ENCODE data around the gene TMEM196. TPM values are rescaled to one million over a fixed set of nuclear protein-coding genes. Genes with fewer than 3 reads are reported as not detected.

TMEM196 gene
- total and polyA plus RNA-seq, 3 donors from 2014 or later: 0.12 TPM; not detected in 2

GRCh38 chr7:19675816-19676215 lies 97.6 kb downstream of the TMEM196 start:
- WGBS, 2 donors: 94 to 95% methylated on average over 1 of the region's 1 CpG
- intact Hi-C loops (cut with DNase I; ENCODE audit: low total_unique reads): no loop called here

GRCh38 chr7:19674266-19674960 lies 99.0 kb downstream of the TMEM196 start:
- no peak for DNase-seq
- intact Hi-C loops (cut with DNase I; ENCODE audit: low total_unique reads): no loop called here
- no peaks in the 10 kb centered on the region for H3K9me3 ChIP-seq
- H3K27ac ChIP-seq: no peak overlapping the region
- H3K4me3 ChIP-seq: no peak overlapping the region
- H3K4me1 ChIP-seq: peaks cover under 1% of the 10 kb centered on the region
- TF ChIP-seq POLR2A (IDR thresholded peaks at IDR 0.05) (no peak), CTCF (IDR thresholded peaks at IDR 0.05) (no peak)
- WGBS, 2 donors: 91 to 92% methylated on average over 5 of the region's 5 CpGs
- H3K27me3 ChIP-seq: no peaks in the 10 kb centered on the region
- H3K36me3 ChIP-seq (ENCODE audit: low read depth, missing control alignments): no peaks in the 10 kb centered on the region

More at GRCh38 chr7:19675816-19676215, 97.6 kb downstream of the TMEM196 start:
- Histone ChIP-seq H3K27me3 (no peaks in the 10 kb centered on the region), H3K4me1 (peaks cover 5% of the 10 kb centered on the region), H3K9me3 (no peaks in the 10 kb centered on the region), H3K36me3 (ENCODE audit: low read depth, missing control alignments) (no peaks in the 10 kb centered on the region), H3K4me3 (no peak overlapping the region), H3K27ac (no peak overlapping the region)
- TF ChIP-seq POLR2A (IDR thresholded peaks at IDR 0.05): no peak
- TF ChIP-seq CTCF (IDR thresholded peaks at IDR 0.05): no peak
- DNase-seq: no peak

- WGBS, 2 donors: 88 to 100% methylated on average over 1 of the region's 1 CpG
- Histone ChIP-seq H3K9me3 (no peaks in the 10 kb centered on the region), H3K4me1 (no peaks in the 10 kb centered on the region), H3K4me3 (no peak overlapping the region), H3K36me3 (ENCODE audit: low read depth, missing control alignments) (no peaks in the 10 kb centered on the region), H3K27ac (no peak overlapping the region), H3K27me3 (no peaks in the 10 kb centered on the region)
- intact Hi-C loops (cut with DNase I; ENCODE audit: low total_unique reads): no loop called here
- no peak for DNase-seq
- TF ChIP-seq CTCF (IDR thresholded peaks at IDR 0.05): no peak
- no peak for TF ChIP-seq POLR2A (IDR thresholded peaks at IDR 0.05)
Measured at GRCh38 chr7:19670806-19671205, 102.6 kb downstream of the TMEM196 start.

Small RNAs within 50 kb of the gene (microRNA-seq; reads per million reads assigned to microRNA genes)
- 0 reads per million in 2 donors for gene MIR3146 (ENCODE audit: borderline number of aligned reads in 2 of 2, borderline replicate concordance in 1 of 2)

Small RNAs within 50 kb of the gene (small RNA-seq; reads per million reads assigned to genes)
- 0 reads per million in 2 donors for gene MIR3146

Other genes with a start within 250 kb of the TMEM196 start
- gene POLR1F, start 64.6 kb downstream of the TMEM196 start, total RNA-seq: 10 to 100 TPM; 15.6 to 17.6 TPM
- gene POLR1F, start 64.6 kb downstream of the TMEM196 start, polyA plus RNA-seq (ENCODE audit: insufficient read depth, low read depth, low replicate concordance): 8.1 TPM

Data from testis (tissue), 3 donors.